Activated T-cell treated with anti-CD3 and anti-CD28 coated beads for 1 hour (primary cell): ENCODE data around the gene KASH5.

Source experiments
- DNase-seq: peaks from one replicate; pipeline ENCODE4 v3.0.0-alpha.2; 2020; ENCODE audit warnings: low read depth

KASH5 gene

GRCh38 chr19:49395581-49396407, 7.7 kb downstream of the KASH5 start:
- DNase-seq = no peak

GRCh38 chr19:49396738-49397505, 8.9 kb downstream of the KASH5 start:
- DNase-seq = no peak

- no peak for DNase-seq
Observed at GRCh38 chr19:49398001-49398615, 10.1 kb downstream of the KASH5 start.

- no peak for DNase-seq
Observed at GRCh38 chr19:49398931-49399330, 10.9 kb downstream of the KASH5 start.

GRCh38 chr19:49400029-49400428, 12.0 kb downstream of the KASH5 start:
- no peak for DNase-seq

GRCh38 chr19:49403404-49404187, 15.5 kb downstream of the KASH5 start:
- DNase-seq = no peak

GRCh38 chr19:49407079-49407478, 19.0 kb downstream of the KASH5 start:
- DNase-seq = no peak

GRCh38 chr19:49407482-49408015, 19.5 kb downstream of the KASH5 start:
- no peak for DNase-seq

- DNase-seq = no peak
Observed at GRCh38 chr19:49408816-49409440, 20.9 kb downstream of the KASH5 start.

- DNase-seq = no peak
Observed at GRCh38 chr19:49409441-49410029, 21.5 kb downstream of the KASH5 start.

- DNase-seq = no peak
Observed at GRCh38 chr19:49411681-49412326, 23.8 kb downstream of the KASH5 start.

- no peak for DNase-seq
Observed at GRCh38 chr19:49413348-49413747, 25.3 kb downstream of the KASH5 start.

- no peak for DNase-seq
Observed at GRCh38 chr19:49414256-49414655, 26.2 kb downstream of the KASH5 start.

GRCh38 chr19:49415102-49415809, 27.2 kb downstream of the KASH5 start:
- DNase-seq = no peak

- DNase-seq = no peak
Observed at GRCh38 chr19:49415810-49416200, 27.8 kb downstream of the KASH5 start.

- no peak for DNase-seq
Observed at GRCh38 chr19:49417088-49417487, 29.0 kb downstream of the KASH5 start.

- DNase-seq = no peak
Observed at GRCh38 chr19:49418511-49418910, 30.5 kb downstream of the KASH5 start.

GRCh38 chr19:49419173-49419572, 31.1 kb downstream of the KASH5 start:
- no peak for DNase-seq

- no peak for DNase-seq
Observed at GRCh38 chr19:49420227-49420626, 32.2 kb downstream of the KASH5 start.
